ENCODE results near the gene LIPH. TPM values are rescaled to one million over a fixed set of nuclear protein-coding genes. Genes with fewer than 3 reads are reported as not detected.
"Not testable (repeated sequence)": the region's sequence is repeated elsewhere in the genome, so short reads cannot be mapped to it uniquely, and the experiment has no call there.

Gene LIPH
- total RNA-seq, 2 donors from 2014 or later, result 0.41 to 0.47 TPM

GRCh38 chr3:185484296-185484695 is 68.1 kb downstream of the LIPH start:
- H3K4me3 ChIP-seq, result no peak overlapping the region
- H3K27me3 ChIP-seq, result no peaks in the 10 kb centered on the region
- H3K27ac ChIP-seq, result no peak overlapping the region
- DNase-seq (ENCODE audit: low spot score), result no peak
- H3K4me1 ChIP-seq, result no peaks in the 10 kb centered on the region
- TF ChIP-seq CTCF (IDR thresholded peaks at IDR 0.05), result no peak
- no peaks in the 10 kb centered on the region for H3K9me3 ChIP-seq
- H3K36me3 ChIP-seq, result peaks cover 37% of the 10 kb centered on the region

GRCh38 chr3:185479373-185479945 is 72.9 kb downstream of the LIPH start:
- no peak for TF ChIP-seq CTCF (IDR thresholded peaks at IDR 0.05)
- H3K36me3 ChIP-seq, result peaks cover 29% of the 10 kb centered on the region
- H3K4me3 ChIP-seq, result no peak overlapping the region

GRCh38 chr3:185477316-185477715 is 75.1 kb downstream of the LIPH start:
- peaks cover 32% of the 10 kb centered on the region for H3K36me3 ChIP-seq
- H3K27me3 ChIP-seq, result no peaks in the 10 kb centered on the region
- no peaks in the 10 kb centered on the region for H3K9me3 ChIP-seq
- TF ChIP-seq CTCF (IDR thresholded peaks at IDR 0.05), result no peak
- no peak for DNase-seq (ENCODE audit: low spot score)
- no peaks in the 10 kb centered on the region for H3K4me1 ChIP-seq
- H3K27ac ChIP-seq, result no peak overlapping the region
- H3K4me3 ChIP-seq, result no peak overlapping the region

More at GRCh38 chr3:185479373-185479945, 72.9 kb downstream of the LIPH start:
- DNase-seq (ENCODE audit: low spot score), result no peak
- no peaks in the 10 kb centered on the region for H3K4me1 ChIP-seq
- H3K27me3 ChIP-seq, result no peaks in the 10 kb centered on the region
- H3K9me3 ChIP-seq, result no peaks in the 10 kb centered on the region
- H3K27ac ChIP-seq, result no peak overlapping the region

- H3K9me3 ChIP-seq; H3K4me3 ChIP-seq; H3K4me1 ChIP-seq; DNase-seq (ENCODE audit: low spot score); H3K27ac ChIP-seq; H3K27me3 ChIP-seq: not testable (repeated sequence)
- H3K36me3 ChIP-seq, result peaks cover 16% of the 10 kb centered on the region
These were observed 77.5 kb downstream of the LIPH start for GRCh38 chr3:185474922-185475321.

- Histone ChIP-seq H3K4me1 (no peaks in the 10 kb centered on the region), H3K27me3 (no peaks in the 10 kb centered on the region), H3K36me3 (peaks cover 16% of the 10 kb centered on the region), H3K27ac (no peak overlapping the region), H3K9me3 (no peaks in the 10 kb centered on the region), H3K4me3 (no peak overlapping the region)
- no peak for TF ChIP-seq CTCF (IDR thresholded peaks at IDR 0.05)
- no peak for DNase-seq (ENCODE audit: low spot score)
These were observed 79.0 kb downstream of the LIPH start for GRCh38 chr3:185473290-185473815.

GRCh38 chr3:185470323-185470722 is 82.1 kb downstream of the LIPH start:
- no peaks in the 10 kb centered on the region for H3K27me3 ChIP-seq
- no peak overlapping the region for H3K4me3 ChIP-seq
- peaks cover 24% of the 10 kb centered on the region for H3K36me3 ChIP-seq
- TF ChIP-seq CTCF (IDR thresholded peaks at IDR 0.05), result no peak
- H3K9me3 ChIP-seq, result no peaks in the 10 kb centered on the region
- no peak for DNase-seq (ENCODE audit: low spot score)
- H3K27ac ChIP-seq, result no peak overlapping the region
- no peaks in the 10 kb centered on the region for H3K4me1 ChIP-seq

All from right atrium auricular region (tissue), 2 donors.